Left ventricle myocardium inferior (tissue), 1 donor: ENCODE results near the gene SLC9A8. TPM values are rescaled to one million over a fixed set of nuclear protein-coding genes. Genes with fewer than 3 reads are reported as not detected.

Experiments used
- DNase-seq: peaks from one replicate; pipeline ENCODE4 v3.0.0-alpha.2; 2020
- H3K27ac ChIP-seq: fragments of 200-600 bp; replicated peaks from 2 replicates; pipeline ENCODE4 v1.8.0; 2021
- H3K27me3 ChIP-seq: fragments of 200-600 bp; 2 replicates; pipeline ENCODE4 v1.8.0; 2021; ENCODE audit warnings: low read depth
- H3K36me3 ChIP-seq: fragments of 200-600 bp; 2 replicates; pipeline ENCODE4 v1.8.0; 2021
- H3K4me1 ChIP-seq: fragments of 200-600 bp; 2 replicates; pipeline ENCODE4 v1.8.0; 2021
- H3K4me3 ChIP-seq: fragments of 200-600 bp; 2 replicates; pipeline ENCODE4 v1.8.0; 2021; ENCODE audit warnings: mild to moderate bottlenecking, moderate library complexity
- H3K9me3 ChIP-seq: fragments of 200-600 bp; replicated peaks from 2 replicates; pipeline ENCODE4 v1.8.0; 2021
- CTCF ChIP-seq: fragments of 200-600 bp; IDR thresholded peaks from 2 replicates; pipeline ENCODE4 v1.8.0; 2021; ENCODE audit warnings: antibody characterized with exemption, mild to moderate bottlenecking, borderline replicate concordance
- intact Hi-C: fragments of 100-400 bp; cut with micrococcal nuclease; formaldehyde crosslinking; loops from one replicate; pipeline ENCODE4 v1.11.0; 2022
- total RNA-seq: library from RNA; stranded (reverse); fragmentation: NEBNext Ultra II Directional; extraction: Animal tissue kit (Norgen Biotek cat#: 25700); gene quantifications from one replicate; pipeline ENCODE4 v1.2.1, GENCODE V29; 2021
- donor health status: DM: no; HTN: yes; CAD: no; lungs with severe emphysema.

The SLC9A8 gene
- total RNA-seq, 1 donor from 2014 or later = 4.6 TPM

- Histone ChIP-seq H3K36me3 (peaks cover 30% of the 10 kb centered on the region), H3K27ac (no peak overlapping the region), H3K4me1 (peaks cover 6% of the 10 kb centered on the region), H3K9me3 (peaks cover 6% of the 10 kb centered on the region), H3K27me3 (no peaks in the 10 kb centered on the region), H3K4me3 (no peak overlapping the region)
- intact Hi-C loops = no loop called here
- no peak for DNase-seq
- no peak for TF ChIP-seq CTCF
These were observed 25.9 kb downstream of the SLC9A8 start for GRCh38 chr20:49838546-49838945.

- H3K27me3 ChIP-seq = no peaks in the 10 kb centered on the region
- H3K4me1 ChIP-seq = peaks cover 13% of the 10 kb centered on the region
- no peak for TF ChIP-seq CTCF
- DNase-seq = no peak
- peaks cover 17% of the 10 kb centered on the region for H3K36me3 ChIP-seq
- H3K4me3 ChIP-seq = no peak overlapping the region
- no peak overlapping the region for H3K27ac ChIP-seq
- intact Hi-C loops = loop anchor here (5.0 kb wide), 1 partner anchor 231 kb away; no protein-coding TSS in a partner anchor
- H3K9me3 ChIP-seq = peaks cover 6% of the 10 kb centered on the region
These were observed 30.5 kb downstream of the SLC9A8 start for GRCh38 chr20:49843139-49843538.

- Histone ChIP-seq H3K27ac (no peak overlapping the region), H3K9me3 (peaks cover 6% of the 10 kb centered on the region), H3K27me3 (no peaks in the 10 kb centered on the region), H3K4me1 (peaks cover 13% of the 10 kb centered on the region), H3K36me3 (peaks cover 24% of the 10 kb centered on the region), H3K4me3 (no peak overlapping the region)
- DNase-seq = no peak
- intact Hi-C loops = loop anchor here (5.0 kb wide), 1 partner anchor 232 kb away; no protein-coding TSS in a partner anchor
- TF ChIP-seq CTCF = no peak
These were observed 31.2 kb downstream of the SLC9A8 start for GRCh38 chr20:49843770-49844380.

GRCh38 chr20:49845060-49845459 is 32.4 kb downstream of the SLC9A8 start:
- Histone ChIP-seq H3K27ac (no peak overlapping the region), H3K36me3 (peaks cover 32% of the 10 kb centered on the region)

GRCh38 chr20:49846206-49846807 is 33.7 kb downstream of the SLC9A8 start:
- no peak for DNase-seq
- intact Hi-C loops = no loop called here
- H3K4me3 ChIP-seq = no peak overlapping the region
- H3K27ac ChIP-seq = no peak overlapping the region
- H3K27me3 ChIP-seq = no peaks in the 10 kb centered on the region
- H3K4me1 ChIP-seq = peaks cover 27% of the 10 kb centered on the region
- TF ChIP-seq CTCF = peak; percentile 67
- H3K9me3 ChIP-seq = peaks cover 6% of the 10 kb centered on the region
- peaks cover 32% of the 10 kb centered on the region for H3K36me3 ChIP-seq

More at GRCh38 chr20:49845060-49845459, 32.4 kb downstream of the SLC9A8 start:
- intact Hi-C loops = no loop called here
- DNase-seq = no peak
- H3K9me3 ChIP-seq = peaks cover 6% of the 10 kb centered on the region
- H3K27me3 ChIP-seq = no peaks in the 10 kb centered on the region
- peaks cover 15% of the 10 kb centered on the region for H3K4me1 ChIP-seq
- no peak overlapping the region for H3K4me3 ChIP-seq
- no peak for TF ChIP-seq CTCF
